Erythroblast (primary cell): ENCODE results near the gene XKR8.
A peak's percentile ranks its signal among the peaks of the same experiment; 100 is the strongest.

ENCODE experiments used
- GATA1 ChIP-seq: IDR thresholded peaks from 2 replicates; pipeline ENCODE4 v1.6.1; 2011; ENCODE audit warnings: low read depth, mild to moderate bottlenecking, control low read depth, low read length, moderate library complexity
- POLR2A ChIP-seq: IDR thresholded peaks from 2 replicates; pipeline ENCODE4 v1.6.1; 2011; ENCODE audit warnings: mild to moderate bottlenecking, low read length

DNA sequence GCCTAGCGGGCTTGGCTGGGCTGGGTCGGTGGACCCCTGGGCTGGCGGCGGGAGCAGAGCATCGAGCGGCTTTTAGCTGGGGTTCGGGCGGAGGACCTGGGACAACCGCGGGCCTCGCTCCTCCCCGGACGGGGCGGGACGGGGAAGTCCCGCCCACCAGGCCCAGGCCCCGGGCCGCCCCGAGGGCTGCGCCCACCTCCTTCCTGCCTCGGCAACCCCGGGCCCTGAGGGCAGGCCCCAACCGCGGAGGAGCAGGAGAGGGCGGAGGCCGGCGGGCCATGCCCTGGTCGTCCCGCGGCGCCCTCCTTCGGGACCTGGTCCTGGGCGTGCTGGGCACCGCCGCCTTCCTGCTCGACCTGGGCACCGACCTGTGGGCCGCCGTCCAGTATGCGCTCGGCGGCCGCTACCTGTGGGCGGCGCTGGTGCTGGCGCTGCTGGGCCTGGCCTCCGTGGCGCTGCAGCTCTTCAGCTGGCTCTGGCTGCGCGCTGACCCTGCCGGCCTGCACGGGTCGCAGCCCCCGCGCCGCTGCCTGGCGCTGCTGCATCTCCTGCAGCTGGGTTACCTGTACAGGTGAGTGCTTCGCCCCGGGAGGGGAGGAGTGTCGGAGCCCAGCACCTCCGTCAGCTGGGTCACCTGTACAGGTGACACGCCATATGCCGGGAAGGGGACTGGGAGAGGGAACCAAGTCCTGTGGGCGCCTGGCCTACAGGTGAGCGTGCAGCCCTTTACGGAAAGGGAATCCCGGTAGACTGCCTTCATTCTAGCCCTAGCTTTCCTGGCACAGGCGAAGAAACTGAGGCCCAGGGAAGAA is at the start of gene XKR8:
- TF ChIP-seq POLR2A (peak; percentile 49), GATA1 (no peak)
